HEK293T (cell line): ENCODE data around the gene TMX2.

Source experiments
- BHLHE40 ChIP-seq: fragments of 450-650 bp; IDR thresholded peaks from 2 replicates; pipeline ENCODE4 v1.6.1; 2016; ENCODE audit warnings: mild to moderate bottlenecking, moderate library complexity, borderline replicate concordance
- FOXM1 ChIP-seq: fragments of 450-650 bp; IDR thresholded peaks from 2 replicates; pipeline ENCODE4 v1.6.1; 2017; ENCODE audit warnings: mild to moderate bottlenecking, borderline replicate concordance
- HDGF ChIP-seq: fragments of 450-650 bp; IDR thresholded peaks from 2 replicates; pipeline ENCODE4 v1.6.1; 2017; ENCODE audit warnings: antibody characterized with exemption, borderline replicate concordance
- LEF1 ChIP-seq: fragments of 450-650 bp; IDR thresholded peaks from 2 replicates; pipeline ENCODE4 v1.6.1; 2017; ENCODE audit warnings: mild to moderate bottlenecking, borderline replicate concordance
- SP1 ChIP-seq: fragments of 450-650 bp; IDR thresholded peaks from 2 replicates; pipeline ENCODE4 v1.6.1; 2017
- SUZ12 ChIP-seq: fragments of 450-650 bp; IDR thresholded peaks from 2 replicates; pipeline ENCODE4 v1.6.1; 2016; ENCODE audit warnings: mild to moderate bottlenecking
- TARDBP ChIP-seq: fragments of 450-650 bp; IDR thresholded peaks from 2 replicates; pipeline ENCODE4 v1.6.1; 2016

DNA sequence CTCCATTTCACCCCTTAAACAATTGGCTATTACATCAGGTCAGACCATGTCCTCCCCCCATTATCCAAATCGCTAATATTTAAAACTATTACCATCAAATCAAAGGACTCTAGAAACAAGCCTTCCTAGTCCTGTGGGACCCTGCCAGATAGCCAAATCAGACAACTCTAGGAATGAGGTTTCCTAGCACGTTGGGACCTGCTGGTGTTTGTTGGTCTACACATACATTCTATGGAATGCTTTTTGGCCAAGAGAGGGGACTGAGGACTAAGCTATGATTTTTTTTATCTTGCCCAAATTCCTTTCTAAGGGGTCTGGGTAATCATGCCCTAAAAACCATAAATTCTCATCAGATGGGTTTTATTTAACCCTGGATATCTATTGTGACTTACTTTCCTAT is 14.8 kb downstream of the TMX2 start:
- no peak for TF ChIP-seq SUZ12
- TF ChIP-seq FOXM1: no peak
- no peak for TF ChIP-seq SP1
- TF ChIP-seq HDGF: no peak
- no peak for TF ChIP-seq LEF1
- no peak for TF ChIP-seq TARDBP
- TF ChIP-seq BHLHE40: no peak
